Testis (tissue), 2 donors: ENCODE data around the gene CTDNEP1.

Experiments used
- CTCF ChIP-seq, 3 experiments: fragments of 450-650 bp in 2 of 3; fragments of 200-600 bp in 1 of 3; sonication (generic) in 1 of 3; IDR thresholded peaks; one replicate each; pipeline ENCODE4 v1.5.1; 2016 to 2019; ENCODE audit warnings: antibody characterized with exemption in 3 of 3, mild to moderate bottlenecking in 2 of 3, moderate library complexity in 1 of 3
- POLR2A ChIP-seq: fragments of 450-650 bp; IDR thresholded peaks from one replicate; pipeline ENCODE4 v1.6.1; 2017; ENCODE audit warnings: antibody characterized with exemption, mild to moderate bottlenecking, moderate library complexity

GRCh38 chr17:7204336-7204735 is 47.2 kb downstream of the CTDNEP1 start:
- TF ChIP-seq POLR2A (no peak), CTCF (IDR thresholded peaks at IDR 0.05) (no peak)
